Measurements from ENCODE around the gene NISCH.
A peak's percentile ranks its signal among the peaks of the same experiment; 100 is the strongest.

Gene NISCH
- 191 to 330 (median 301) reads per million in 4 experiments for total RNA-seq

DNA sequence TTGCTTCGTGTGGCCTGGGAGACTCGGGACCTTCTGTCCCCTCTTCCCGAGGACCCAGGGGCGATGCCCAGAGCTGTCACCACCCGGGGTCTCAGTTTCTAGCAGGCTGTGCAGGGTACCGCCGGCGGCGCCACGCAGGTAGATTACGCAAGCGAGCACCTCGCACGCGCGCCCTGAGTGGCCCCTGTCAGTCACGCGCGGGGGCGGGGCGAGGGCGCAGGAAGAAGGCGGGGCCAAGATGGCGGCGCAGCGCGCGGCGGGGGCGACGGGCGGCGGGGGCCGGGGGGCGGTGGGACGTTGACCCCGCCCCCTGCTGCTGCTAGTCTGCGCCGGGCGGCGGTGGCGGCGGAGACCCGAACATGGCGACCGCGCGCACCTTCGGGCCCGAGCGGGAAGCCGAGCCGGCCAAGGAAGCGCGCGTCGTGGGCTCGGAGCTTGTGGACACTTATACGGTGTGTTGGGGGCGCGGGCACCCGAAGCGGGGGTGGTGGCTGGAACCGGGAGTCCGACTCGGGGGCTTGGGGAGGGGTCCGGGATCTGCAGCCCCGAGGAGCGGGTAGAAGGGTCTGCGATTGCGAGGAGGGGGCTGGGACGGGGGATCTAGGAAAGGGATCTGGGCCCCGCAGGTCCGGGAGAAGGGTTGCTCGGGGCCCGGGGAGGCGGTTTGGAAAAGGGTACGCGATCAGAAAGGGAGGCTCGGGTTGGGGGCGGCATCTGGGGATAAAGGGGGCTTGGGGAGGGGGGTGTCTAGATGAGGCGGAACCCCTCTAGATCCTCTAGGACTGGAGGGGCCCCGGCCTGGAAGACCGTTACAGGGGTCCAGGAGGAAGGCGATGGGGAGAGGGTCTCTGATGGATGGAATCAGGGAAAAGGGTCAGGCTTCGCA is at the start of gene NISCH:
NISCH (plus strand) TSS at position 322 of the 886 bp plus-strand sequence; CDS start at position 360, 38 bp downstream.
- peak; percentile 97 for DNase-seq

DNA sequence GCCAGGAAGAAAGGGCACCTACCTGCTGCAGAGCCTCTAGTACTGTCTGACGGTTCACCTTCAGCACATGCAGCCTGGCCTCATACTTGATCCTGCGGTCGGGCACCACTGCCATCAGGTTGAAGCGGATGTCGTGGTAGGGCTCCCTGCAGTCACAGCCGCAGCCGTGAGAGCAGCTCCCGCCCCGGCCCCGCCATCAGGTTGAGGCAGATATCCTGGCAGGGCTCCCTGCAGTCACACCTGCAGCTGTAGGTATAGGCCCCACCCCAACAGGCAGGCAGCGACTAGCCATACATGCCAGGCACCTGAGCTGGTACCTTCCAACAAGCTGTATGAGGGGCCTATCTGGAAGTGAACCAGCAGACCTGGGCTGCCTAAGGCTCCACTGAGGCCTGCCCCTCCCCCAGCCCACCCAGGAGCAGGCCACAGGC is 49.2 kb upstream of the NISCH start:
- no peak for DNase-seq

DNA sequence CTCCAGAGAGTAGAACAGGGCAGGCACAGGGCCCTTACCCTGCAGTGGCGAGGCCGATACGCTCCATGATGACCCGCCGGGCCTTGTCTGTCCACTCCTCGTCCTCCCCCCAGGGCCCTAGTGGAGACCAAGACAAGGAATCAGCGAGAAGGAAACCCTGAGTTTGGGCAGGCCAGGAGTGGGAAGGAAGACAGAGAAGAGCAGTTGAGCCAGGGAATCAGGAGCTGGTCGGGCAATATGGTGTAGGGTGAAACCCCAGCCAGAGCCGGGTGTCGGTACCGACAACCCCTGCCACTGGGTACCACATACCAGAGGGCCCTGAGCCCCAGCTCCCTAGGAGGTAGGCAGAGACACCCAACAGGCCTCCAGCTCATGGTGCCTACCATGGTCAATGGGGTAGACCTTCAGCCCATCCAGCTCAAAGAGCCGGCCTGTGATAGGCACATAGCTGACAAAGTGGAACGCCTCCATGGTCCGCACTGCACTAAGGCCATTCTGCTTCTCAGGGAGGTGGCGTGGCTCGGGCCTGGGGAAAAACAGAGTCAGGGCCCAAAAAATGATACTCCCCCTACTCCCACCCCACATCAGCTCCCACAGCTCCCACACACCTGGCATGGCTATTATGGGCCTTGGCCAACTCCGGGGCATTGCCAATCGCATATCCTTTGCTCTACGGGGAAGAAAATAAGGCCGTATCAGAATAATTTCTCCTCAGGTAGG is 48.5 kb upstream of the NISCH start:
- DNase-seq, result no peak

DNA sequence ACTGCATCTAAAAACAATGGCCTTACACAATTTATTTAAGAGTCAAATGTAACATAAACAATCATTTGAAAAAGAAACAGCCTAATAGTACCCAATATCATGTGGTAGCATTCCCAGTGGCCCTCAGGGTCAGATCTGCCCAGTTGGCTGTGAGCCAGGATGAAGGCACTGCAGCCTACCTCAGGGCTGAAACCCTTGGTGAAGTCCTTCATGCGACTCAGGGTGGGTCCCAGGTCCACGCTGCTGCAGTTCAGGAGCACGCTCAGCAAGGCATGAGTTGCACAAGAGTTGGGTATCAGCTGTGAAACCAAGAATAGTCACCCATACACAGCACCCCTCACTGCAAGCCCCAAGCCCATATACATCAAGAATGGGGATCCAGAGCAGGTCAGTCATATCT is 47.6 kb upstream of the NISCH start:
- no peak for DNase-seq

DNA sequence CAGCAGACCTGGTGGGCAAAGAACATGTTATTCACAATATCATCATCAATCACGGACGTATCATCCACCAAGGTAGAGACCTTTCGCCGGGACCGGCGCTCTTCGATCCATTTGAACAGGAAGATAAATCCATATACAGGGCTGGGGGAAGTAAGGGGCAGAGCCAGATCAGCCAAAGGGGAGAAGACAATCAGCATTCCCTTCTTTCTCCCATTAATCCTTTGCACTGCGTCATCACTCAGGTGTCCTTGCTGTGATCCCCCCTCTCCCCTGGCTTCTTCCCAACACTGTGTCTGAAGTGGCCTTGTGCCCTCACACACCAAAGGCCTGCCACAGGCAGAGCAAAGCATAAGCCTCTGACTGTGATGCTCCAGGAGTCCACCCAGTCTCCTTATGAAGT is 46.9 kb upstream of the NISCH start:
- no peak for DNase-seq

DNA sequence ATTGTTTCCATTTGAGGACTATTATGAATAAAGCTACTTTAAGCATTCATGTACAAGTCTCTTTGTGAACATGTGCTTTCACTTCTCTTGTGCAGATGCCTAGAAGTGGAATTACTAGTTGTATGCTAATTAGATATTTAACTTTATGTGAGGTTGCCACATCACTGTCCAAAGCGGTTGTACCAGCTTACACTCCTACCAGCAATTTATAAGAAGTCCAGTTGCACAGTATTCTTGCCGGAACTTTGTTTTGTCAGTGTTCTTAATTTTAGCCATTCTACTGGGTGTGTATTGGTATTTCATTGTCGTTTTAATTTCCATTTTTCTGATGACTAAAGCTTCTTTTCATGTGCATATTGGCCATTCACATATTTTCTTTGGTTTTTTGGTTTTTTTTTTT is 39.6 kb upstream of the NISCH start:
- DNase-seq, result no peak

DNA sequence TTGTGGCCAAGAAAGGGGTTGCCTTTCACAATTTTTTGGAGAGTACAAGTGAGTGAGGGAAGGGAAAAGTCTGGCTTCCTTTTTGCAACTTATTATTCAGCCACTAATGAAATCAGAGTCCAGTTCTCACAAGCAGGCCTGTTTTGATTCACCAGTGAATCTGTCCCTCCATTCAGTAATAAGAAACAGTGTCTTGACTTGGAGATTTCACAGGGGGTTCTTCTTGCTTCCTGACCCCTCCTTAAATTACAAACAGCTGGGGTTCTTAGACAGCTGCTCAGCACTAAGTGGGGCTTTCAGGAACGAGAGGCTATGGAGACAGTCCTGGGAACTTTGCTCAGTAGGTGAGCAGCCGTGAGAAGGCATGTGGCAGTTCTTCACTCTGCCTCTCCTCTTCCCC is 35.0 kb upstream of the NISCH start:
- DNase-seq, result no peak

DNA sequence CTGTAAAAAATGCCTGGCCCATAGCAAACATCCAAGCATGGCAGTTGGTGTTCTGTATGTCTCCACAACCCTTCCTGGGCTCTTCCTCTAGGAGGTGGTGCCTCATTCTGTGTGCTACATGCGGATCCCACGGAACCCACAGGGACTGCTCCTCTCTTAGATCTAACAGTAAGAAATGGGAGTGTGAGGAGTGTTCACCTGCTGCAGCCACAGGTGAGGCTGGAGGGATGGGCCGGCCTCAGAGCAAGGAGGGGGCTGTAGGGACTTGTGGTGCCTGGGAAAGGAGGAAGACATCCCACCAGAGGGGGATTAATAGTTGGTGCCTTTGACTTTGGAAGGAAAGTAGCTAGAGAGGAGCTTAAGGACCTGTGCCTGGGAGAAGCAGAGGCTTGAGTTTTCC is 32.7 kb upstream of the NISCH start:
- no peak for DNase-seq

DNA sequence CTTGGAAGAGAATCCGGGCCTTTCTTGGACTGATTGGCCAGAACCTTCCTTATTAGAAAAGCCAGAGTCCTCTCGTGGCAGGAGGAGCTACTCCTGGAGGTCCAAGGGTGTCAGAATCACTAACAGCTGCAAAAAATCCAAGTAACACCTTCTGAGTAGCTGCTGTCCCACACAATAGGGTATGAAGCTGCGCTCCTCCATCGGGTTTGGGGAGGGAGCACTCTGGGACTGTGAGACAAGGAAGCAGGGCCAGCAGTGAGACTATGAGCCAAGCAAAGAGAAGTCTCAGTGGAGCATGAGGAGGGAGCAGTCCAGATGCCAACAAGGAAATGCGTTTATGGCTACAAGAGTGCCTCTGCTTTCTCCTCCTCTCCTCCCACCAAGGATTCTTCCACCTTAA is 32.2 kb upstream of the NISCH start:
- DNase-seq, result no peak

DNA sequence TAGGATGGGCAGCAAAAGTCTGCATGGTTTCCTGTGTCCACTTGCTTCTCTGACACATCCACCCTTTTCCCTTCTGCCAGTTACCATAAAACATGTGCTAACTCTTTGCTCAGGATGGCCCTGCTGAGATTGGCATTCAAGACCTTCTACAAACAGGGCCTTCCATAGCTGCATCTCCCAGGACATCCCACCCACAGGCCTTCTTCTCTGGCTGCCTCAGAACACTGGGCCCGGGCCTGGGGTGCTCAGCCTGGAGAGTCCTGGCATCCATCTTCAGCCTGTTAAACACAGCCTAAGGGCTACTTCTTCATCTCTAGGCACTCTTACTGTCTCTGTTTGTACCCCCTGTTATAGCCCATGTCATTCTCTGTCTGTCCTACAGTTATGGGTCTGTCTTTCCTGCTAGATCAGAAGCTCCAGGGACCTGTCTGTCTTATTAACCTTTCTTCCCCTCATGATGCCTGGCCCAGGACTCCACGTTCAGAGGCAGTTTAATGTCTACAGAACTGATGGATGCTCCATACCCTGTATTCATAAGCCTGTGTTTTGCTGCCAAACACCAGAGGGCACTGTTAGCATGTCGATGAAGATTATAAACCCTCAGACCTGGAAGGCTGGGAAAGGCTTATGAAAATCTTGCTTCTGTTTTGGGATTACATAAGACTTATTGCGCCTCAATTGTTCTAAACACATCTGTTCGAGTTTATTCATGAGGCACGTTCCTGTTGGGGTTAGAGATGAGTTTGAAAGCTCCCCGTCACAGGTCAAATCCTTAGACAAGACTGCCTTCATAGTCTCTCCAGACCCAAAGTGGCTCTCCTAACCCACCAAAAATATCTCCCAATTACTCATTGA is 27.0 kb upstream of the NISCH start:
- DNase-seq, result no peak

DNA sequence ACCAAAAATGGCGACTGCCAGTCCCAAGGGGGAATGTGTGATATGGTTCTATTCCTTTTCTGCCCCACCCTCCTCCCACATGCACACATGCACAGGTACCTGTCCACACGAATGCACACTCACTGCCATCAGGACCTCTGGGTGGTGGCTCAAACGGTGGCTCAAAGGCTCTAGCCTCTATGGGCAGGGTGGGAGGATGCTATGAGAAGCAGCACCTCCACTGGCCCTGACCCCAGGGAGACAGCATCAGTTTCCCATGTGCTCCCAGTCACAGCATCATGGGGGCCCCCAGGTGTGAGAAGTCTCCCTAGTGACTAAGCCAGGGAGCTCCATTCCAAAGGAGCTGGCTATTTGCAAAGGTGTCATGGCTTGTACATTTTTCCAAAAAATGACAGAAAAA is 26.4 kb upstream of the NISCH start:
- DNase-seq, result no peak

DNA sequence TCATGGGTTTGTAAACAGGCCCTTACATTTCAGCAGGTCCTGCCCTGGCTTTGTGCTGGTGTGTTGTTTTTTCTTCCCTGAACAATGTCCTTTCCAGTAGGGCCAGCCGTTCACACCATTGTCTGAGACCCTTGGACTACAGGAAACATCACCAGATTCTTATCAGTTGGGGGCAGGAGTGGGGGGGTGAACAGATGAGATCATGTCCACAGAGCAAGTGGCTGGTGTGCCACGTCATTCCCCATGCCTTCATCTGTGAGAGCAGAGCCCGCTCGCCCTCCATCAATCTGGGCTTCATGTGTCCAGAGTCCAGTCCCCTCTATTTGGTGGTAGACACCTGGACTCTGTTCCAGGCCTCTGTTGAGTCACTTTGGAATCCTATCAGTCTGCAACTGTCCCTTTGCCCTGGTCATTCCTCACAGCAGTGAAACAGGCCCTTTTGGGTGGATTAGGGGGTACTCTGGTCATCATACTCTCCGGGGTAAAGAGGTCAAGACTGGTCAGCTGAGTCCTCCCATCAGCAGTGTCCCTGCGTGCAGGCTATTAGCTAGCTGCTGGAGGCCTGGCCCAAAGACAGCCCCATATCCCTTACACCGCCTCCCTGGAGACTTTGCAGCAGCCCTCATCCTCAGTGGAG is 25.5 kb upstream of the NISCH start:
- DNase-seq, result no peak

DNA sequence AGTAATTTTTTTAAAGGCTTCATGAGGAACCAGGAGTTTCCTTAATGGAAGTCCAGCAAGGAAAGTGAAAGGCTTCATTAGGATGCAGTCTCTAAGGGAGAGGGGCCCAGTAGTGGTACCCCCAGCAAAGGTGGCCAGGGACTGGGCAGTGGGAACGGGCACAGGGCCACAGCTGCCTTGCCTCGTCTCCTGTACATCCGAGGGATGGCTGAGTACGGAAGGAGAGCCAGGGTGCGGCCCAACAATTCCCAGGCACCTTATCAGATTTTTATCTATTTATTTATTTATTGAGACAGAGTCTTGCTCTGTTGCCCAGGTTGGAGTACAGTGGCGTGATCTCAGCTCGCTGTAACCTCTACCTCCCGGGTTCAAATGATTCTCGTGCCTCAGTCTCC is 25.0 kb upstream of the NISCH start:
- DNase-seq, result no peak

DNA sequence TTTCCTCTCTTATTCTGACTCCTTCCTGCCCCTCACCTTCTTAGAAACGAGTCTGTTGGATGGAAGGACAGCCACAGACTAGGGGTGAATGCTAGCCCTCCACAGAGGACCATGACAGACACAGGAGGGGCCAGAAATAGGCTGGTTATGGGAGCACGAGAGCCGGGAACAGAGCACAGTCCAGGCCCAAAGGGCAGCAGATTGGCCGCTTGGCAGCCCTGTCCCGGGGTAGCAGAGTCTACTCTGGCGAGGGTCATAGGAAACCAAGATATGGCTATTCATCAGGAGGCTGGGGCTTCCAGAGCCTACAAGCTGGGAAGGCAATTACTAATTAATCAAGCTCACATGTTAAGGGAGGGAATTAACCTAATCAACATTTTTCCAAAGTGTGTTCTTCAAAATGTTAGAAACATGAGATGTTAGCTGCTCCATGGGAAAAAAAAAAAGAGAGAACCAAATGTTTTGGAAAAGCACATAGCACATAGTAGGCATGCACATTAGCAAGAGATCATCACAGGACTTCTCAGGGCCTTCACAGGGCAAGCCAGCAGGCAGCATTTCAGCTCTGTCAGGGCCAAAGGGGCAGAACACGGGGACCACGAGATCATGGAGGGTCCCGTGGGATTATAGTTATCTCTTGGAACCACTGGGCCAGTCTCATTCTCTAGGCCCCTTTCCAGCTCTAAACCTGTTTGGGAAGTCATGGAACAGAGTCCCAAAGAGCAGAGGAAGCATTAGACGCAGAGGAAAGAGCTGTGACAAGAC is 23.8 kb upstream of the NISCH start:
- no peak for DNase-seq

DNA sequence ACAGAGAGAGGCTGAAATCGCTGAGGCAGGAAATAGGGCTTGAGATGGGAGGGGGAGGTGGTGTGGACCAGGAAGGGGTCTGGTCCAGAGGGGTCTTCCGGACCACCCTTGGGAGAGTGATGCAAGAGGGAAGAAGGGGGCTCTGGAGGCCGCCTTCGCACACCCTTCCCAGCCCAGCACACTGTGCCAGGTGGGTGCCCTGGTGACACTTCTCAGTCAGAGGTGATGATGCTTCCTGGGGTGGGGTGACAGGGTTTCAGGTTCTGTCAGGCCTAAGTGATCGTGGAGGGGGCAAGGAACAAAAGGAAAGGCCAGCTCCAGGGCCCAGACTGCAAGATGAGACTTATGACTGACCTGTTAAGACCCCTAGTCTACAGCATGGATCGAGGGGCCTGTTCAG is 23.2 kb upstream of the NISCH start:
- no peak for DNase-seq

DNA sequence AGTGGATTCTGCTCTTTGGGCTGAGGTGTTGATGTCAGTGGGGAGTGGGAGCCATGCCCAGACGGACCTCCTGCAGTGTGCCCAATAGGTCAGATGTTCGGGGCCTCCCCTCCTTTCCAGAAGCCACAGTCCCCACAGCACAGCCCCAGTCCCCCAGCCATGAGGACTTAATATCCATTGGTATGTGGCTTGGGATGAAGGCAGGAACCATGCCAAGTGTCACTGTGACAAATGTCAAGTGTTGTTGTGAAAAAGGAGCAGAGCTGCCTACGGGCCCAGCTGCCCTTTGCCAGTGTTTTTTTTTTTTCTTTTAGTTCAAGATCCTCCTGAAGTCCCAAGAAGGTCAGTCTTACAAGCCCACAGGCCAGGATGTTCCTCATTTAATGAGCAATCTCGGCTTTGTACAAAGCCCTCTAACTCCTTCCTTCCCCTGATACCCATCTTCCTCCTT is 22.7 kb upstream of the NISCH start:
- no peak for DNase-seq

DNA sequence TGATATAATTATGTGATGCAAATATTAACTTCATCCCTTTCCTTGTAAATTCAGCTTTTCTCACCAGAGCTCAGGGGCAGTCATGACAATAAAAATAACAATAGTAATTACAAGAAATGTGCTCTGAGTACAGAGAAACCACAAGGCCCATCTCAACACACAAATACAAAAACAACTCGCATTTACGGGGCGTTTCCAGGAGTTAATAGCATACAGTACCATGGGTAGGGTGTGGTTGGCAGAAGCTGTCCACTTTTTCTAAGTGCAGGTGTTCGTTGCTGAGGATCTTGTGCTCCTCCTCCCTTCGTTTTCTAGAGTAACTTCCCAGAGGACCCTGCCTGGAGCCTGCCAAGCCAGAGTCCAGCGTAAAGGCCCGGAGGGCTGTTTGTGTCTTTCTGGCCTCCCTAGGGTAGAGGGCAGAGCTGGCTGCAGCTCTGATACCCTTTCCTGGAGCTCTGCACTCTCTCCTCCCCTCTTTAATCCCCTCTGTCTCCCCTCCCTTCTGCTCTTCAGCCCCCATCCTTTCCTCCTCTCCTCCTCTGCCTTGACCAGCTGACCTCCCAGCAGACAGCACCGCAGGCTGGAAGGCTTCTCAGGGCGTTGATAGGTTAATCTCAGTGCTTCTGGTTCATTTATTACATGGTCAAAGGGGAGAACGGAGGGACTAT is 21.9 kb upstream of the NISCH start:
- DNase-seq, result no peak

DNA sequence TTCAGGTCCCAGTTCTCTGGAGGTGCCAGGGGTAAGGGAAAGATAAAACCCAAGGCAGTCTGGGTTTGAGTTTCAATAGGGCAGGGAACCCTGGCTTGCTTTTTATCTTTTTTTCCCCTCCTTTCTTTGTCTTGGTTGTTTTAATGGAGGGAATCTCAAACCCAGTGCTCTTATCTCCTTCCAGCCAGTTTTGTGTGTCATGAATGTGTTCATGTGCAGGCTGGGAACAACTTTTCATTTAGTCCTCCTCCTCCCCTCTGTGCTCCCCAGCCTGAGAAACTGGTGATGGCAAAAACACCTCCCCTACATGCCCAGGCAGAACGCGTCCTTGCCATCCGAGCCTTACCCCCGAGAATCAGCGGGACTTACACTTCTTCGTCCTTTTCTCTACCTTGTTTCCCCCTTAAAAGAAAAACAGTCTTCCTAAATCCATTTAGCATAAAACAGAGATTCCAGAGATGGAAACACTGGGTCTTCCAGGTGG is 21.4 kb upstream of the NISCH start:
- no peak for DNase-seq

DNA sequence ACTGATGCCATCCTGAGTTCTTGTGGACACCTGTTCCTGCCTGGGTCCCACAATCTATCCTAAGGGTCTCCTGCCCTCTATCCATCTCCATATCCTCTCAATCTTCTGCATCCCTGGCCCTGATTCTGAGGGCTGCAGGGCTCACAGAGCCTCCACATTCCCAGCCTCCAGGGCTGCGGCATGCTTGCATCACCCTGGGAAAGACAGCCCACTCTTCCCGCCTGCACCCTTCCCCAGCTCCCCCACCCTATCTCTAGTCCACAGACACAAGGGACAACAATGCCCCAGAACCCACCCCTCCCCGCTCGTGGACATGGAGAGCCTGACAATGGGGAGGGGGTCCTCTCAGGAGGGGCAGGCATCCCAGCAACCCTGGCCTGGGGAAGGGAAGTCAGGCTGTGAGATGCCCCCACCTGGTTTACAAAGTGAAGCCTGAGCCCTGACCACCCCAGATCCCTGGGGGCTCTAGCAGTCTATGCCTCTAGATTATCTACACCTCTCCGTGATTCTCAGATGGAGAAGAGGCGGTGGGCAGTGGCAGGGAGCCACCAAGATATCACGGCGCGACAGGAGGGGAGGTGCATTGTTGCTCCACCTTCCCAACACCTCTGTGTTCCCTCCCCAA is 20.8 kb upstream of the NISCH start:
- DNase-seq, result no peak
